NCI-H526 (cell line): ENCODE results near the gene ARID5B.
"Not testable (repeated sequence)": the region's sequence is repeated elsewhere in the genome, so short reads cannot be mapped to it uniquely, and the experiment has no call there.

ENCODE experiments used
- DNase-seq, 2 experiments: peaks; one replicate each; lab custom pipeline; 2025; lab: John Stamatoyannopoulos, UW

ARID5B gene

DNA sequence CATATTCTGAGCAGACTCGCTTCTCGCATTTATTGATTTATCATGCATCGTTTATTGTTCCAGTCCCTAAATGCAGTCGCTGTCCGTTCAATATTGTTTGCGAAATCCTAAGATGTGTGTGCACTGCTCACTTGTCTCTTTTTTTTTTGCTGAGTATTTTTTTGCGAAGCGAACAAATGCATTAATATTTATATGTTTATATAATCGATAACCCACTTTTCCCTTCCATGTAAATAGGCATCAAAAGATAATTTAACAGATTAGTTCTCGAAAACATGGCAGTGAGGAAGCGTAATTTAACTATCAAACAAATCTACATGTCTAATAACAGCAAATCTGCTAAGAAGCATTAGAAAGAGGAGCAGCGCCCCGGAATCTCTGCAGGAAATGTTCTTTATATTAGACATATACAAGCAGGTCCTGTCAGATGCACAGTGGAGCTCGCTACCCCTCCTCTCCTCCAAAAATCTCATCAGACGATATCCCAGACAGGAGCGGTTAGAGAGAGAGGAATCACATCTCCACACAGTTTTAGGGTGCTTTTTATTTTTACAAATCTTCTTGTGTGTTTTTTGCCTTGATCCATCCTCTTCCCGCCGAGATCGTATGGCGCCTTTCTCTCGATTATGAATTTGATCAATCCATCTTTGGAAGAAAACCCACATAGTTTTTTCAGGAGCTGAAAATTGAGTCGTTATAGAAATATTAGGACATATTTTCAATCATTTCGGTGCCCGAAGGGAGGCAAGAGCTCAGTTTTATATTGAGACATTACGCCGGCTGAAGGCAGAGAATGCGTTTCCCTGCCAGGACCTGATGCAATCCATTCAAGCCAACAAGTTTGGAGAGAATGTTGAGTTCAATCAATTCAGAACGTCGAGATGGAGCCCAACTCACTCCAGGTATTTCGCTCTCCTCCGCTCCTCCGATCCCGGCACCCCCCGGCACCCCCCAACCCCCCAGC is at the start of gene ARID5B:
ARID5B (plus strand) TSS at position 871 of the 964 bp plus-strand sequence; CDS start at position 882, 11 bp downstream.
- DNase-seq, result peak; percentile 13 to 35

DNA sequence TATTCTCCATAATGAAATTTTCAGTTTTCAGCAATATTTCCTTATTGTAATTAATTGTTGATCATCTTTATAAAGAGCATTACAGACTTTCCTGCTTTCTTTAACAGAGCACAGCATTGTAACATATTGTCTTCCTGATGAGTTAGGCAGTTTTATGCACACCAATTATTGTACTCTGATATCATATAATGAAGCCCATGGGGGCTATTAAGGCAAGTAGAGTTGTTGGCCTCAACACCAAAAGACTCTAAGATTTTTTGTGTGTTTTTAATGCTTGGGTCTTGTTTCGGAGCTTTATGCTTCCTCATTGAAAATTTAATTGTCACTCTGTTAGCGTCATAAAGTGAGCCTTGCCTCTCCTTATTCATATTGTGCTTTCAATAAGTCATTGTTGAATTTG is 49.2 kb upstream of the ARID5B start:
- no peak for DNase-seq

- DNase-seq, result no peak
Measured at GRCh38 chr10:61855771-61856170, 45.7 kb upstream of the ARID5B start.

DNA sequence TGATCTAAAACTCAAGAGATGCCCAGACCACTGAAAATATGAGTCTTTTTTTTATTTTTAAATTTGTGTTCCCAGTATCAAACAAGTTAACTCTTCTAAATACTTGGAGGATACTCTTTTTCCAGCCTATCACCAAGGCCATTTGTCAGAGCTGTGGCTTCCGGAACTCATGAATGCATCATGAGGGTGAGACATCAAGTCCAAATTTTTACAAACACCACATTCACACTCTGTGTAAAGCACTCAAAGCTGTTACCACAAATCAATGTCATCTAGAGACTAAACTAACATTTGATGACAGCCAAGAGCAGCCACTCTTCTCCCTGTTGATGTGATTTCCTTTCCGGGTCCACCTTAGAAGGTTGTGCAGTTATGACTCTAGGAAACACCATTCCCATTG is 43.8 kb upstream of the ARID5B start:
- no peak for DNase-seq

- DNase-seq, result no peak
Measured at GRCh38 chr10:61859786-61860185, 41.7 kb upstream of the ARID5B start.

DNA sequence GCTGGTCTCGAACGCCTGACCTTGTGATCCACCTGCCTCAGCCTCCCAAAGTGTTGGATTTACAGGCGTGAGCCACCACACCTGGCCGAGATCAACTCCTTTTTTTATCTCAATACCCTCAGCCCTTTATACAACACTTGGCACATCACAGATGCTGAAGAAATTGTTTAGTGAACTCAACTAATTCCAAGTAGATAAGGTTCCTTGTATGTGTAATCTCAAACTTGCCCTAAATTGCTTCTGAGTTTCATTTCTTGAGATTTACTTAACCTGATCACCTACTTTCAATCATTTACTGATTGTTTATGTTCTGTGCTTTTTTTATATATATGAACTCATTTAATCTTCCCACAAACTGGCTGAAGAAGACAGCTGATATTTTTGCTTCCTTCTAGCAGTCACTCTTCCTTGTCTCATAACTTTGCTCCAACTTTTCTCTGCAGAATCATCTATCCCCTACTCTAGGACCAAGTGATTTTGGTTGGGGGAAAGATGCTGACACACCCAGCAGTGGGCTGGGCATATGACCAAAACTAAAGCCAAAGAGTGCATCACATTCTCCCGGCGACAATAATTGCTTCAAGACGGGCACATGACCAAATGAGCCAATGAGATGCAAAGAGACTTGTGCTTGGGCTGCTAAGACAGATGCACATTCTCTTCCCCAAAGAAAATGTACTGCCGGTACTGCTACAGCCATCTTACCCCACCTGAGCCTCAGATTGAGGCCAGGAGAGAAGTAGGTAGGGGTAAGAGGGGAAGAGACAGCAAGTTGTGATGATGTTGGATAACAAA is 40.3 kb upstream of the ARID5B start:
- DNase-seq, result no peak

DNA sequence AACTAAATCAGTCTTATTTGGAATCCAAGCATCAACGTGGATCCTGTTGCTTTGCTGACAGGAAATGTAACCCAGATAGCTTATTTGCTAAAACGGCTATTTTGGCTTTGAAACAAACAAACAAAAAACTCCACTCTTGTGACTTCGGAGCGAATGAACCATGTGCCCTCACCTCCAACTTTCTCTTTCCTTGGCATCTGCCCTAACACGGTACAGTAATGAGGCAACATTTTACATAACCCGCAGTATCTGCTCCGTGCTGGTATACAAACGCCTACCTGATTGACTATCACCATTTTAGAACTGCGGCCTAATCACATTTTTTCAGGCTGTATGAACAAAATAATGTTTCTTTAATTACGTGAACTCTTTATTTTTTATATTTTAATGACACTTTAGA is 37.5 kb upstream of the ARID5B start:
- no peak for DNase-seq

GRCh38 chr10:61866700-61867368 is 34.7 kb upstream of the ARID5B start:
- no peak for DNase-seq

DNA sequence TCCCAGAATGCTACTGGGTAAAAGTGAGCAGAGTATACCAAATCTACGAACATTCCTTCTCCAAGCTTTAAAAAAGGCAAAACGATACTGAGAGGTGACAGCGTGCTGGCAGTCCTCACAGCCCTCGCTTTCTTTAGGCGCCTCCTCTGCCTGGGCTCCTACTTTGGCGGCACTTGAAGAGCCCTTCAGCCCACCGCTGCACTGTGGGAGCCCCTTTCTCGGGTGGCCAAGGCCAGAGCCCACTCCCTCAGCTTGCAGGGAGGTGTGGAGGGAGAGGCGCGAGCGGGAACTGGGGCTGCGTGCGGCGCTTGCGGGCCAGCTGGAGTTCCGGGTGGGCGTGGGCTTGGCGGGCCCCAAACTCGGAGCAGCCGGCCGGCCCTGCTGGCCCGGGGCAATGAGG is 34.1 kb upstream of the ARID5B start:
- not testable (repeated sequence) for DNase-seq

- not testable (repeated sequence) for DNase-seq
Measured at GRCh38 chr10:61867817-61868216, 33.7 kb upstream of the ARID5B start.

DNA sequence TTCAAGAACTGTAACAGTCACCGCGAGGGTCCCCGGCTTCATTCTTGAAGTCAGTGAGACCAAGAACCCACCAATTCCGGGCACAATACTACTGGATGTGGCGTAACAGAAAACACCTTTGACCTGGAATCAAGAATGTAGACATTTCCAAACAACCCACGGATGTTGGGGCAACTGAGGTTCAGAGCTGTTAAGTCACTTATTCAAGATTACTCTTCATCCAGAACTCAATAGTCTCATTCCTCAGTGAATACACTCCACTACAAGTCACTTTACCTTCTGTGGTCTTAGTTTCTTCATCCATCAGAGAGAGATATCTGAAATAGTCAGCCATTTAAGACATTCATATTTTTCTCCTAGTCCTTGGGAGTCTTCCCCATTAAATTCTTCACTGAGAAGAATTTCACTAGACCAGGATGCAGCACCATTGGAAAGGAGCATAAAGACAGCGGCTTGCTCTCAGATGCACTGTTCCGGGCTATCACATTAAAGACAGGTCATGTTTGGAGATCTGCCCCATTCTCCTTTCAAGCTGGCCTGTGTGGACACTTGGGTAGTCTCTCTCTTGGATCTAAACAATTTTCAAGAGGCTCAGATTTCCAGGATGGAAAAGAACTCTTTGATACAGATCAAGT is 32.3 kb upstream of the ARID5B start:
- no peak for DNase-seq

DNA sequence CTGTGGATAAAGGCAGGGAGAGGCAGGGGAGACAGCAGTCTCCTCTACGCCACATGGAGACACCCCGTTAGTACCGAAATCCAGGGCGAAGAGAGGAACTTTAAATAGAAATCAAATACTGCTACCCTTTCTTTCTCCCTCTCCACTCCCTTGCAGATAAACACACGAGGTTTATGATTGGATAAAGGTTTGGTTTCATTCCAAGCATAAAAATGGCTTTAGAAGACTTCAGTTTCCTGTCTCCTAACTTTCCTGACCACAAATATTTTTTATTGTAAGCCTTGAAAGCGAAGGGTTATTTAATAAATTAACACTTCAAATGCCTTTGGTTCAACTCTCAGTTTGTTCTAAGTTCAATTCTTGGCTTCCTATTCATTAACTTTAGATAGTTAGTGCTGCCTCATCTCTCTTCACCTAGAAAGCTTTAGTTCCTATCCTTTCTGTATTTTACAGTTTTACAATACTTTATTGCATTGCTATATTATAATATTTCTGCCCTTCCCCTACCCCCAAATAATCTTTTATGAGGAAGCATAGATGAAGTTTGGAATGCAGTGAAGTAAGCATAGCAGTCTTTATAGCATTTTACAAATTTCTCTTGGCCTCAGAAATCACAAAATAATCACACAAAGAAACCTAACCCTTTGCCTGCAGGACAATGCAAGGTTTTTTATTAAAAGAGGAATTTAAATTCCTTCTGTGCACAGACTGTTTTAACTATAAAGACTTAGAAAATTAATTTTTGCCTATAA is 31.5 kb upstream of the ARID5B start:
- DNase-seq, result no peak

- no peak for DNase-seq
Measured at GRCh38 chr10:61870526-61870895, 31.0 kb upstream of the ARID5B start.

DNA sequence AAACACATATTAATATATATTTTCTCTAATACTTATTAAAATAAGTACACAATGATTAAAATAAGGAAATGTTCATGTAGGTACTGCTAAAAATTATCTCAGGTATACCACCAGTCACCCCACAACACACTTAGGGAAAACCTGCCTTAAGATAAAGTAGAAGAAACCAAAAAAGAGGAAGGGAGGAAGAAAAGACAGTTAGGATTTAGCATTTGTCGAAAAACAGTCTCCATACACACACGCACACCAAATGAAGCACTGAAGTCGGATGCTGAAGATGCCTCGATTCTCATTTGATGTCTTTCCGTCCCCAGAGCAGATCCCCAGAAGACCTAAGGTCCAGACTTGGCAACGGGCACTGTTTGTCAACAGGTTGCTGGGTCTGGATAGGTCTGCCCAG is 30.0 kb upstream of the ARID5B start:
- no peak for DNase-seq

DNA sequence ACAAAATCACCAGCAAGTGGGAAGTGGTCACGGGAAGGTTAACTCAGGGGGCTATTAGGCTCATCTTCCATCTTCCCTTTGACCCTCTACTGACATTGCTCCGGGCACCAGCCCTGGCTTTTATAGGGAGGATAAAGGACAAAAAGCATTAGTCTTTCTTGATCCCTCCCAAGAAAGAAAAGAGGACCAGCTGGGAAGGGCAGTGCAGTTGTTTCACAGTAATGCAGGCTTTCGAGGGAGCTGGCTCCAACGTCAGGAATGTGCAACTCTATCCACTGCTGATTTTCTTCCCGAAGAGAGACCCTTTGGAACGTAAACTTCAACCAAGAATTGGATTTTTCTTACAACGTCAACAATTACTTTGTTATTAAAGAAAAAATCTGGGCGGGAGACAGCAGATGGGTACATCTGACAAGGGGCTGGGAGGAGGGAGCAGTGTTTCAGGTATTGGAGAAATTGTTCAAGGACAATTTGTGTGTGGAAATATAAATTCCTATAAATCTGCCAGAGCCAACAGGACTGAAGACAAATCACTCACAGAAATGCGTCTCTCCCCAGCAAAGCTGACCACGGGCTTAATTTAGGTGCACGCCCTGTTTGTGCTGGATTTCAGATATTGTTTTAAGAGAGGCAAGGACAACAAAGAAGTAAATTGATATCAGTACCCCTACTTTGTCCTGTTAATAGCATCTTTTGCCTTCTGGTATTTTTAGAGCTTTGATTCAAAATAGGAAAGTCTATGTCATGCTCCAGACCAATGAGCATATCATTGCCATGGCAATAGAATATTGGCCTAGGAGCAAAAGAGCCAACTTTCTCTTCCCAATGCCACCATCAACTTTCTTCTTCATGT is 23.4 kb upstream of the ARID5B start:
- no peak for DNase-seq

- no peak for DNase-seq
Measured at GRCh38 chr10:61878740-61879068, 22.8 kb upstream of the ARID5B start.

- DNase-seq, result no peak
Measured at GRCh38 chr10:61882621-61883370, 18.7 kb upstream of the ARID5B start.

- no peak for DNase-seq
Measured at GRCh38 chr10:61883371-61884025, 18.0 kb upstream of the ARID5B start.

GRCh38 chr10:61887772-61888171 is 13.7 kb upstream of the ARID5B start:
- no peak for DNase-seq
